ENCODE measurements around the gene ADRA1B. TPM values are rescaled to one million over a fixed set of nuclear protein-coding genes. Genes with fewer than 3 reads are reported as not detected.

ADRA1B gene
- total and polyA plus RNA-seq, 2 of the 8 experiments (the other 6 are each of a cell fraction or from before 2014, with no cell fraction given): not detected

DNA sequence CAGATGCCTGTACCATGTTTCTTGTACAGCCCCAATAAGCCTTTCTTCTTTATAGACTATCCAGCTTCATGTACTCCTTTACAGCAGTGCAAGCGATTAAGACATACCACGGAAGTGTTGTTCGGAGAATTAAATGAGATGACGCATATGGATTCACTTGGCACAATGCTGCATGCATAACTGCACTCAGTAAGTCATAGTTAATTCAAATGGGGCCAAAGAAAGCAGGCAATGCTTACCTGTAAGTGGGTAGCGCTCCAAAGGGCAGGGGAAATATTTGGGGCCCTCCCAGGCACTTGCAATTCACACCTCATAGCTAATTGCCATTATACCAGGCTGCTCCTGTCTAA, 7.7 kb upstream of the ADRA1B start:
- Histone ChIP-seq H3K9me3 (ENCODE audit: insufficient read depth in 2 of 2, low read depth in 1 of 2, low read length in 1 of 2) (no peaks in the 10 kb centered on the region), H3K27me3 (replicated peaks in 1 of 4; ENCODE audit: control insufficient read depth in 3 of 4, extremely low read depth in 1 of 4, insufficient read depth in 3 of 4, low read length in 3 of 4) (no peaks in the 10 kb centered on the region; a peak in 2 of 7 replicates), H2AFZ (ENCODE audit: low read length) (peak overlapping the region; percentile 54; the same call in 1 of the 2 replicates), H3K56ac (replicated peaks; ENCODE audit: insufficient read length, low read depth, low read length) (no peak overlapping the region), H2BK5ac (ENCODE audit: low read depth, low read length) (no peak overlapping the region), H3K27ac (ENCODE audit: low read depth, low read length) (no peak overlapping the region), H4K20me1 (replicated peaks in 1 of 2; ENCODE audit: control insufficient read depth in 1 of 2, insufficient read depth in 2 of 2, low read length in 2 of 2) (no peaks in the 10 kb centered on the region), H3K36me3 (ENCODE audit: control insufficient read depth in 2 of 4, insufficient read depth in 4 of 4, low read length in 3 of 4) (no peaks in the 10 kb centered on the region), H2BK12ac (ENCODE audit: low read depth, low read length) (no peak overlapping the region), H2BK120ac (replicated peaks; ENCODE audit: low read depth, low read length) (no peak overlapping the region), H3K4me3 (ENCODE audit: extremely low read depth in 1 of 4, insufficient read depth in 2 of 4, low read depth in 3 of 4, low read length in 4 of 4) (no peak overlapping the region), H3K23ac (ENCODE audit: insufficient read length) (no peak overlapping the region), H3K4ac (replicated peaks; ENCODE audit: insufficient read length, low read depth, low read length) (no peak overlapping the region), H3K14ac (ENCODE audit: insufficient read length) (no peak overlapping the region), H3K79me1 (ENCODE audit: low read depth, low read length) (no peaks in the 10 kb centered on the region), H2BK15ac (ENCODE audit: low read length) (no peak overlapping the region), H4K8ac (ENCODE audit: extremely low read depth, insufficient read depth, low read length) (no peak overlapping the region), H2AK5ac (ENCODE audit: low read depth, low read length) (no peak overlapping the region), H3K23me2 (ENCODE audit: low read depth, low read length) (no peaks in the 10 kb centered on the region), H3K79me2 (ENCODE audit: control insufficient read depth in 1 of 2, insufficient read depth in 2 of 2, low read length in 2 of 2) (no peaks in the 10 kb centered on the region), H2BK20ac (ENCODE audit: low read length) (no peak overlapping the region), H3K4me2 (ENCODE audit: insufficient read depth in 1 of 2, low read depth in 2 of 2, low read length in 2 of 2) (peak overlapping the region in 1 of 2 experiments; percentile 35; a peak in 1 of 4 replicates), H3K4me1 (replicated peaks in 1 of 4; ENCODE audit: control insufficient read depth in 3 of 4, insufficient read depth in 4 of 4, low read length in 3 of 4) (peaks cover 0 to 4% (median 2%) of the 10 kb centered on the region in 4 experiments; a peak in 1 of 7 replicates), H3K9ac (replicated peaks in 1 of 4; ENCODE audit: extremely low read depth in 1 of 4, low read depth in 3 of 4, low read length in 3 of 4) (no peak overlapping the region), H4K91ac (replicated peaks; ENCODE audit: insufficient read length, low read length) (no peak overlapping the region), H4K5ac (ENCODE audit: insufficient read length, low read depth, low read length) (no peak overlapping the region), H3K18ac (ENCODE audit: extremely low read depth, low read length) (no peak overlapping the region)
- POLR2A ChIA-PET (ENCODE audit: partially characterized antibody): no interaction called here
- CTCF ChIA-PET (ENCODE audit: partially characterized antibody): interaction anchor here (0.8 to 1.8 kb wide), 6 partner anchors 16 to 467 kb away, joined by 3 to 5 read pairs (median 4); no protein-coding TSS in a partner anchor
- DNase-seq (ENCODE audit: low read depth in 1 of 2, low spot score in 2 of 2) (no peak), FAIRE-seq (no peak)
- WGBS, 2 experiments (ENCODE audit: extremely low coverage in 1 of 2, insufficient coverage in 1 of 2, insufficient read length in 1 of 2, insufficient replicate concordance in 2 of 2, low coverage in 1 of 2, low lambda C conversion rate in 2 of 2, missing lambda C conversion rate in 1 of 2): 80% methylated on average over 5 of the region's 5 CpGs; no CpG with 5 or more reads in 1 of the 2 experiments
- TF ChIP-seq KDM4A (IDR thresholded peaks at IDR 0.05; ENCODE audit: low read depth, low read length, severe bottlenecking) (no peak), CBX8 (IDR thresholded peaks at IDR 0.05; ENCODE audit: borderline replicate concordance, low read depth, low read length) (no peak), SIRT6 (IDR thresholded peaks at IDR 0.05; ENCODE audit: low read length) (no peak), CHD1 (IDR thresholded peaks at IDR 0.05; ENCODE audit: low read depth, low read length) (no peak), RAD21 (IDR thresholded peaks at IDR 0.05 in 1 of 2, conservative IDR thresholded peaks at IDR 0.05 in 1 of 2; ENCODE audit: low read depth in 2 of 2, low read length in 2 of 2) (no peak), PHF8 (conservative IDR thresholded peaks at IDR 0.05; ENCODE audit: low read depth, low read length) (no peak), SRF (IDR thresholded peaks at IDR 0.05; ENCODE audit: low read depth, low read length) (no peak), JUND (IDR thresholded peaks at IDR 0.05; ENCODE audit: low read length) (no peak), MAX (IDR thresholded peaks at IDR 0.05) (no peak)
- TF ChIP-seq, protein P1, sequence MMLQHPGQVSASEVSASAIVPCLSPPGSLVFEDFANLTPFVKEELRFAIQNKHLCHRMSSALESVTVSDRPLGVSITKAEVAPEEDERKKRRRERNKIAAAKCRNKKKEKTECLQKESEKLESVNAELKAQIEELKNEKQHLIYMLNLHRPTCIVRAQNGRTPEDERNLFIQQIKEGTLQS (IDR thresholded peaks at IDR 0.05; ENCODE audit: insufficient read depth, low read depth, low read length): no peak
- TF ChIP-seq, protein P2, sequence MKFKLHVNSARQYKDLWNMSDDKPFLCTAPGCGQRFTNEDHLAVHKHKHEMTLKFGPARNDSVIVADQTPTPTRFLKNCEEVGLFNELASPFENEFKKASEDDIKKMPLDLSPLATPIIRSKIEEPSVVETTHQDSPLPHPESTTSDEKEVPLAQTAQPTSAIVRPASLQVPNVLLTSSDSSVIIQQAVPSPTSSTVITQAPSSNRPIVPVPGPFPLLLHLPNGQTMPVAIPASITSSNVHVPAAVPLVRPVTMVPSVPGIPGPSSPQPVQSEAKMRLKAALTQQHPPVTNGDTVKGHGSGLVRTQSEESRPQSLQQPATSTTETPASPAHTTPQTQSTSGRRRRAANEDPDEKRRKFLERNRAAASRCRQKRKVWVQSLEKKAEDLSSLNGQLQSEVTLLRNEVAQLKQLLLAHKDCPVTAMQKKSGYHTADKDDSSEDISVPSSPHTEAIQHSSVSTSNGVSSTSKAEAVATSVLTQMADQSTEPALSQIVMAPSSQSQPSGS (IDR thresholded peaks at IDR 0.05; ENCODE audit: low read length): no peak
